ENCODE data around the gene TBL2. TPM values are rescaled to one million over a fixed set of nuclear protein-coding genes. Genes with fewer than 3 reads are reported as not detected.
"Not testable (repeated sequence)": the region's sequence is repeated elsewhere in the genome, so short reads cannot be mapped to it uniquely, and the experiment has no call there.

The TBL2 gene
- total and polyA plus RNA-seq, 2 donors from 2014 or later: 18.8 to 33.6 TPM

GRCh38 chr7:73537051-73537450, 41.3 kb downstream of the TBL2 start:
- intact Hi-C loops (cut with DNase I): no loop called here
- Histone ChIP-seq H3K36me3 (ENCODE audit: control insufficient read depth in 2 of 3, insufficient read depth in 3 of 3, low read length in 3 of 3) (peaks cover 0 to 44% (median 26%) of the 10 kb centered on the region in 3 donors), H3K4me1 (ENCODE audit: control insufficient read depth in 2 of 3, insufficient read depth in 2 of 3, low read depth in 1 of 3, low read length in 3 of 3) (no peaks in the 10 kb centered on the region), H3K27me3 (ENCODE audit: control insufficient read depth, insufficient read depth, low read length) (no peaks in the 10 kb centered on the region), H3K9me3 (ENCODE audit: control insufficient read depth in 2 of 3, insufficient read depth in 1 of 3, low read length in 3 of 3) (no peaks in the 10 kb centered on the region), H3K27ac (ENCODE audit: low read depth in 2 of 2, low read length in 2 of 2) (no peak overlapping the region), H3K4me3 (ENCODE audit: low read length in 3 of 3) (no peak overlapping the region), H3K9ac (ENCODE audit: low read length in 3 of 3) (no peak overlapping the region)
- TF ChIP-seq CTCF (IDR thresholded peaks at IDR 0.05; ENCODE audit: borderline replicate concordance, extremely low read depth, insufficient read depth): no peak
- FAIRE-seq (no peak), DNase-seq (no peak)

- no peaks in the 10 kb centered on the region for H3K27me3 ChIP-seq (ENCODE audit: control insufficient read depth, insufficient read depth, low read length)
- H3K27ac ChIP-seq (ENCODE audit: low read depth in 2 of 2, low read length in 2 of 2): no peak overlapping the region
- FAIRE-seq: no peak
- no peak overlapping the region for H3K4me3 ChIP-seq (ENCODE audit: low read length in 3 of 3)
- H3K36me3 ChIP-seq (ENCODE audit: control insufficient read depth in 2 of 3, insufficient read depth in 3 of 3, low read length in 3 of 3): peaks cover 0 to 39% (median 25%) of the 10 kb centered on the region in 3 donors
- no peaks in the 10 kb centered on the region for H3K4me1 ChIP-seq (ENCODE audit: control insufficient read depth in 2 of 3, insufficient read depth in 2 of 3, low read depth in 1 of 3, low read length in 3 of 3)
- intact Hi-C loops (cut with DNase I): no loop called here
- no peak overlapping the region for H3K9ac ChIP-seq (ENCODE audit: low read length in 3 of 3)
- DNase-seq: no peak
- no peaks in the 10 kb centered on the region for H3K9me3 ChIP-seq (ENCODE audit: control insufficient read depth in 2 of 3, insufficient read depth in 1 of 3, low read length in 3 of 3)
- TF ChIP-seq CTCF (IDR thresholded peaks at IDR 0.05; ENCODE audit: borderline replicate concordance, extremely low read depth, insufficient read depth): no peak
Measured at GRCh38 chr7:73536479-73536878, 41.9 kb downstream of the TBL2 start.

GRCh38 chr7:73535918-73536317, 42.5 kb downstream of the TBL2 start:
- H3K27me3 ChIP-seq (ENCODE audit: control insufficient read depth, insufficient read depth, low read length); H3K4me1 ChIP-seq (ENCODE audit: control insufficient read depth in 2 of 3, insufficient read depth in 2 of 3, low read depth in 1 of 3, low read length in 3 of 3); DNase-seq; FAIRE-seq; H3K4me3 ChIP-seq (ENCODE audit: low read length in 3 of 3); H3K9me3 ChIP-seq (ENCODE audit: control insufficient read depth in 2 of 3, insufficient read depth in 1 of 3, low read length in 3 of 3); H3K27ac ChIP-seq (ENCODE audit: low read depth in 2 of 2, low read length in 2 of 2); intact Hi-C loops (cut with DNase I); H3K9ac ChIP-seq (ENCODE audit: low read length in 3 of 3): not testable (repeated sequence)
- H3K36me3 ChIP-seq (ENCODE audit: control insufficient read depth in 2 of 3, insufficient read depth in 3 of 3, low read length in 3 of 3): peaks cover 0 to 39% (median 25%) of the 10 kb centered on the region in 3 donors

- Histone ChIP-seq H3K4me1 (ENCODE audit: control insufficient read depth in 2 of 3, insufficient read depth in 2 of 3, low read depth in 1 of 3, low read length in 3 of 3) (no peaks in the 10 kb centered on the region), H3K4me3 (ENCODE audit: low read length in 3 of 3) (no peak overlapping the region), H3K9me3 (ENCODE audit: control insufficient read depth in 2 of 3, insufficient read depth in 1 of 3, low read length in 3 of 3) (no peaks in the 10 kb centered on the region), H3K27me3 (ENCODE audit: control insufficient read depth, insufficient read depth, low read length) (no peaks in the 10 kb centered on the region), H3K27ac (ENCODE audit: low read depth in 2 of 2, low read length in 2 of 2) (no peak overlapping the region), H3K36me3 (ENCODE audit: control insufficient read depth in 2 of 3, insufficient read depth in 3 of 3, low read length in 3 of 3) (peaks cover 0 to 27% (median 17%) of the 10 kb centered on the region in 3 donors), H3K9ac (ENCODE audit: low read length in 3 of 3) (no peak overlapping the region)
- TF ChIP-seq CTCF (IDR thresholded peaks at IDR 0.05; ENCODE audit: borderline replicate concordance, extremely low read depth, insufficient read depth): no peak
- DNase-seq (no peak), FAIRE-seq (no peak)
- intact Hi-C loops (cut with DNase I): no loop called here
Measured at GRCh38 chr7:73533742-73534141, 44.6 kb downstream of the TBL2 start.
